Activated CD4-positive, alpha-beta T cell treated with anti-CD3 and anti-CD28 coated beads for 24 hours (primary cell): Measurements from ENCODE around the gene SPPL2B.

Experiments
- DNase-seq, 2 donors: peaks; one replicate each; pipeline ENCODE4 v3.0.0-alpha.2; 2020; ENCODE audit warnings: low read depth in 2 of 2

Gene SPPL2B

DNA sequence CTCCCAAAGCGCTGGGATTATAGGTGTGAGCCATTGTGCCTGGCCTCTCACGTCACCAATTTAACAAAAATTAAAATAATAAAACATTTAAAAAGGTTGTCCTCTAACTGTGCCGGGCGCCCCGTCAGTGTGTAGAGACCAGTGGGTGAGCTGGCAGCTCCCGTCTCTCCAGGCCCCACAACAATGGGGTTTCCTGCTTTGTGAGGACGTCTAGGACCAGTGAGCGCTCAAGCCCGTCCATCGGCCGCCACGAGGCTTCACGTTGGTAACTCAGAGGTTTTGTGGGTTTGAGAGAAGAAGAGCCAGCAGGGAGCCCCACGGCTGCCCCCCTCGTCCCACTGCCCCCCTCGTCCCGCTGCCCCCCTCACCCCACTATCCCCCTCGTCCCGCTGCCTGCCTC is 4.8 kb upstream of the SPPL2B start:
- no peak for DNase-seq

DNA sequence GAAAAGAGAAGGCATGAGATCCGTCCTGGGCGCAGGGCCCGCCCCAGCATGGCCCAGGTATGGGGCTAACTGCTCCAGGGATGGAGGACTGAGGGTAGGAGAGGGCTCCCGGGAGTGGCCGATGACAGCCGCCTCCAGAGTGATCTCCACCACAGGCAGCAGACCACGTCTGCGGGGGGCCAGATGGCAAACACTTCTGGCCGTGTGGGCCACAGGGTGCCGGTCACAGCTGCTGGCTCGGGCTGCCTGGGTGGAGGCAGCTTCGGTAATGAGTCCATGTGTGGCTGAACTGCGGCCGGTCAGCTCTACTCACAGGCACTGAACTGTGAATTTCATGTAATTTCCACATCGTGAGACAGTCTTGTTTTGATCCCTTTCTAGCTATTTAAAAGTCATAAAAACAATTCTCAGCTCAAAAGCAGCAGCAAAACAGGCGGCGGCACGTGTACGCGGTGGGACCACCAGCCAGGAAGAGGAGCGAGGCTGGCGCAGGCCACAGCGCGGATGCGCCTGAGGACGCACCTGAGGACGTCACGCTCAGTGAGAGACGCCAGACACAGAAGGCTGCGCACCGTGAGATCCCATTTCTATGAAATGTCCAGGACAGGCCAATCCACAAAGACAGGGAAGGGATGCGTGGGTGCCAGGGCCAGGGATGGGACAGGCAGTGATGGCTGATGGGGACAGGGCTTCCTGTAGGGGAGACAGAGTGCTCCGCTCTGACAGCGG is 4.1 kb upstream of the SPPL2B start:
- DNase-seq = no peak

DNA sequence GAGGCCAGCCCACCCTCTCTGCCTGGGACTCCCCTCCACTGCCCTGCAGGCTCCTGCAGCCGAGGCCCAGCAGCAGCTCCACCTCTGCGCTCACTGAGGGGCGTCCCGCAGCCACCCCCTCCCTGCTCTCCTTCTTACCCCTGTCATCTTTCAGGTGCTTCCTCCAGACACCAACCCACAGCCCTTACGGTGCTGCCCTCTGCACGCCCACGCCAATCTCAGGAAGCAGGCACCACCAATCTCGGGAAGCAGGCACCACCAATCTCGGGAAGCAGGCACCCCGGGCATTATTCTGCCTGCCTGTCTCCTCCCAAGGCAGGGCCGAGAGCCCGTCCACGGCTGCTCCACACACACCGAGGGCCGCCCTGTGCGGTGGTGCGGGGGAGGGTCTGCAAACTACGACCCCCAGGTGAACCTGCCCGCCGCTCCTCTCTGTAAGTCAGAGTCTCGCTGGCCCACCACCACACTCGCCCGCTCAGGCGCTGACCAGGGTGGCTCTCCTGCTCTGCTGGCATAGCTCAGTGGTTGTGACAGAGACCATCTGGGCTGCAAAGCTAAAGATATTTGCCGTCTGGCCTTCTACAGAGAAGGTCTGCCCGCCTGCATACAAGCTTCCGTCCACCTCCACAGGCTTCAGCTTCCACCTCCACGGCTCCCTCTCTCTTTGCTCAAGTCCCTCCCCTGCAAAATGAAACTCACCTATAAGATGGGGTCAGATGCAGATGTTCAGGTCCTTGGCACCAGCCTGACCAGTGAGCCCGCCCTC is 3.0 kb upstream of the SPPL2B start:
- DNase-seq = no peak

DNA sequence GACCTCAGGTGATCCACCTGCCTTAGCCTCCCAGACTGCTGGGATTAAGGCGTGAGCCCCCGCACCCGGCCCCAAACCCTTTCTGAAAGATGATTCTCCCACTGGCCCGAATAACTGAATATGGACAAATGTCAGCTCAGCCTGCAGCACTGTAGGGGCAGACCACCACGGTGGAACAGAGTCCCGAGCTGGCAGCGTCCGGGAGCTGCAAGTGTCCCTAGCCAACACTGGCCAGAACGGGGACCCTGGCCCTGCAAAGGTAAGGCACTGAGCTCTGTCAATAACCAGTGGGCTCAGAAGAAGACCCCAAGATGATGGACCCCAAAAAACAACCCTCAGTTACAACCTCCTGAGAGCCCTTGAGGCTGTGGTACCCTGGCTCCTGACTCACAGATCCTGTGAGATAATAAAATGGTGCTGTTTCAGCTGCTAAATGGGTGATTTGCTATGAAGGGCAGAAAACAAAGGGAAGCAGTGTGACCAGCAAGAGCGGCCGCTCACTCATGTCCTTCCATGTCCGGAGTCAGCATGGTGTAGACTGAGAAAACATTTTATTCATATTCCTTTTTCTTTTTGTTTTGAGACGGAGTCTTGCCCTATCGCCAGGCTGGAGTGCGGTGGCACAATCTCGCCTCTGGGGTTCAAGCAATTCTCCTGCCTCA is 1.7 kb upstream of the SPPL2B start:
- no peak for DNase-seq

DNA sequence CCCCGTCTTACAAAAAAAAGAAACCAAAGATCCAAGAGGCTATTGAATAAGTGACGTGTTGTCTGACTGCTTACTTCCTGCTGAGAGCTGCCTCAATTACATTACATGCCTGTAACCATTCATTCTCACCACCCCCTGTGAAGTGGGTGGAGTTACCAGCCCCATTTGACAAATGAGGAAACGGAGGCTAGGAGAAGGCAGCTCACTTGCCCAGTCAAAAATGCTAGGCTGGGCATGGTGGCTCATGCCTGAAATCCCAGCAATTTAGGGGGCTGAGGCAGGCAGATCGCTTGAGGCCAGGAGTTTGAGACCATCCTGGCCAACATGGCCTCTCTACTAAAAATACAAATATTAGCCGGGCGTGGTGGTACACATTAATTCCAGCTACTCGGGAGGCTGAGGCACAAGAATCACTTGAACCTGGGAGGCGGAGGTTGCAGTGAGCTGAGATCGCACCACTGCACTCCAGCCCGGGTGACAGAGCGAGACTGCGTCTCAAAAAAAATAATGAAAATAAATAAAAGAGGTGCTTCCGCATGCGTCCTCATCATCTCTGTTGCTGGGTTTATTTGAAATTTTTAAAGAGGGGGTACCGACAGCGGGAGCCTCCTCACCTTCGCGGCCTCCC is 597 bp upstream of the SPPL2B start:
- DNase-seq = peak; percentile 41 to 48

DNA sequence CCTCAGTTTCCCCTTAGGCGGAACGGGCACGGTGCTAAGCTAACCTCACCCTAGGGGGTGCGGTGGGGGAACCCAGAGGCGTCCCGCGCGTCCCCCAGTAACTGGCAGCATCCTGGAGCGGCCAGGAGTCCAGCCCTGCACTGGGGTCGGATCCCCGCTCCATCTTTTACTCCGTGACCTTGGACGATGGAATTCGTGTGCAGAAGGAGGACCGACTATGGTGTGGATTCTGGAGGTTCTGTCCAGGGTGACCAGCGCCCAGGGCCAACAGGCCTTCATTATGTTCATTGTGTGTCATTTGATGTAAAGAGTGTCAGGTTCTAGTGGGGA is 630 bp downstream of the SPPL2B start:
- no peak for DNase-seq

DNA sequence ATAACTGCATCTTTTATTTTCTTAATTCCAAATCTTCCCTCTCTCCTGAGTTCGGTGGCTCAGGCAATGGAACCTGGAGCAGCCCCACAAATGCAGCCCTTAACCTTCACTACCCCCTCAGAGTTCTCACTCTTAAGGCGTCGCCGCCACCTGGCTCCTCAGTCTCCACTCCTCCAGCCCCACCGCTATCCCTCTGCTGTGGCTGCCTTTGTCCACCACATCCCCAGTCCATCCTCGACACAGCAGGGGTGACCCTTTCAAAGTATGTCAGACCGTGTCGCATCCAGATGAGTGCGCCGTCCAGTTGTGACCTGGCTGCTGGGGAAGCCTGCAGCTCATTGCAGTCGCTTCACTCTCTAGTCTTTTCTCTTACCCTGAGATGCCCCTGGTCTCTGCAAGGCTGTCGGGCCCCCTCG is 1.0 kb downstream of the SPPL2B start:
- DNase-seq = no peak

DNA sequence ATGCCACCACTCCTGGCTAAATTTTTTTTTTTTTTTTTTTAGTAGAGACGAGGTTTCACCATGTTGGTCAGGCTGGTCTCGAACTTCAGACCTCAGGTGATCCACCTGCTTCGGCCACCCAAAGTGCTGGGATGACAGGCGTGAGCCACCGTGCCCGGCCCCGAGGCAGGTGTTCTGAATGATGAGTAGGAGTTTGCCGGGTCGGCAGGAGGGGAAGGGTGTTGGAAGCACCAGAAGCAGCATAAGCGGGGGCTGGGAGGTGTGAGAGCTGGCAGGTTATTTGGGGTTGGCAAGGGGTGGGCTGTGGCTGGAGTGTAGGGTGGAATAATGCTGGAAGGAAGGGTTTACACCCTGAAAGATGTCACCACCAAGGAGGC is 1.8 kb downstream of the SPPL2B start:
- no peak for DNase-seq

DNA sequence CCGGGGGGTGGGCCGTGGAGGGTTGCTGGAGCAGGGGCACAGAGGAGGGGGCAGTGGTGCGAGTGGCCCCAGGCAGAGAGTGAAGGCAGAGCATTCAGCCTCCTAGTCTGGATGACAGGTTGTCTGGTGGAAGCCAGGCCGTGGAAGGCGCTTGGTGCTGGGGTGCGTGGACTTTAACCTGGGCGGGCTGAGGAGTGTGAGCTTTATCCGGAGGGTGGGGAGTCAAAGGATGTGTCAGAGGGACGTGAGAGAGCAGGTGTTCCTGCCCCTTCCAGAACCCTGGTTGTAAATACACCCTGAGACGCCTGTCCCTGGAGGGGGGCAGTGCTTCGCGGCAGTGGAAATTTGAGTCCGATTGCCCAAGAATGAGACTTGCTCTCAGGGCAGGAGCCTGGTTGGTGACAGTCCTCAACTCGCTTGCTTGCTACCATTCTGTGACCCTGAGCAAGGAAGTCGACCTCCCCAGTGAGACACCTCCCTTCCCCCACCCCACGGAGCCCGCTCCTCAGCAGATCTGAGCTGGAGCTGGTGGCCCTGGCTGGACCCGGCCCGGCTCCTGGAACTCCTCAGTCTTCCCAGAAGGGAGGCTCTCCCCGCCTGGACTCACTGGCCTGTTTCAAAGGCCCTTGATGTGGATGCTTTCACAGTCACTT is 2.3 kb downstream of the SPPL2B start:
- no peak for DNase-seq

DNA sequence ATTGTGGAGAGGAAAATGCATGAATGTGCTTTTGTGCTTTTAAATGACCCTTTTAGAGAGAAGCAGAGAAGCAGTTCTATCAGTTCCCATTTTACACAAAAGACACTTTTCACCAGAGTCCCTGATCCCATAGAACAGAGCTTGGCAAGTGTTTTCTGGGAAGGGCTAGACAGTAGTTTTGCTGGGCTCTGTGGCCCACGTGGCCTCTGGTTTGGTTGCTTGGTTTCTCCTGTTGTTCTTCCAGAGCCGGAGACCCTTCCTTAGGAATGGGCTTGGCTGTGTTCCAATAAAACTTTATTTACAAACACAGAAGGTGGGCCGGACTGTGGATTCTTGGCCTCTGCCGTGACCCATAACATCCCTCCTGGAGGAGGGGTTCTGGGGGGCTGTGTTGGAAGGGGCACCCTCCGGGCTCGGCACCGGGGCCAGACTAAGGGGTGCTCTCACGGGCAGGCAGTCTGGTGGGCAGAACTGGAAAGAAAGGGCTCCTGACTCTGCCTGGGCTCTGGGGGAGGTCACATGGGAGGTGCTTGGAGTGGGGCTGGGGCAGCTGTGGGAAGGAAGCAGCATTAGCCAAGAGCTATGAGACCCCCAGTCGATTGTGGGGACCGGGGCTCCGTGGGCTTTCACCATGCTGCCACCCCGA is 3.2 kb downstream of the SPPL2B start:
- DNase-seq = no peak

DNA sequence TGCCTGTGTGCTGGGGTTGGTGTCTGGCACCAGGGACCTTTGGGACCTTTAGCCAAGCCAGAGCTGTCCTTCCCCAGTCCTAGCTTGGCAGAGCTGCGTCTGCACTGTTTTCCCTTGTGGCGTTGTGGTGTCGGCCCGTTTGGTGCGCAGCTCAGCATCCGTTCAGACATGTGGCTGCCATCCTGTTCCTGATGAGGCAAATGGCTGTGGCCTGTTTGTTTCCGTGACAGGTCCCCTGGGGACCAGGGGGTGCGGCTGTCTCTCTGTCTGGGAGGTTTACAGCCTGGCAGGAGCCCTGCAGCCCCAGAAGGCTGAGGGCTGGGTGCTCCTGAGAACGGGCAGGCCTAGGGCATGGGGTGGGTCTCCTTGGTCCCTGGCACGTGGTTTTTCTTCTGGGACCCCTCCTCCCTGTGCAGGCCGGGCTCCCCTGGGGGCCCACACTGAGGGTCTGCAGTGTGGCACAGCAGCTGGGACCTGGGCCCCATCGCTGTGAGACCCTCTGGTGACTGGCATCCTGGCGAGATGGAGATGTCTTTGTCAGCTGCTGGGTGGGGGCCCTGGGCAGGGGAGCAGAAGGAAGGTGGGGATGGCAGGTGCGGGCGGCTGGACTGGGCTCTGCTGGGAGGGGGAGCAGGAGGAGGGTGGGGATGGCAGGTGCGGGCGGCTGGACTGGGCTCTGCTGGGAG is 4.0 kb downstream of the SPPL2B start:
- no peak for DNase-seq

DNA sequence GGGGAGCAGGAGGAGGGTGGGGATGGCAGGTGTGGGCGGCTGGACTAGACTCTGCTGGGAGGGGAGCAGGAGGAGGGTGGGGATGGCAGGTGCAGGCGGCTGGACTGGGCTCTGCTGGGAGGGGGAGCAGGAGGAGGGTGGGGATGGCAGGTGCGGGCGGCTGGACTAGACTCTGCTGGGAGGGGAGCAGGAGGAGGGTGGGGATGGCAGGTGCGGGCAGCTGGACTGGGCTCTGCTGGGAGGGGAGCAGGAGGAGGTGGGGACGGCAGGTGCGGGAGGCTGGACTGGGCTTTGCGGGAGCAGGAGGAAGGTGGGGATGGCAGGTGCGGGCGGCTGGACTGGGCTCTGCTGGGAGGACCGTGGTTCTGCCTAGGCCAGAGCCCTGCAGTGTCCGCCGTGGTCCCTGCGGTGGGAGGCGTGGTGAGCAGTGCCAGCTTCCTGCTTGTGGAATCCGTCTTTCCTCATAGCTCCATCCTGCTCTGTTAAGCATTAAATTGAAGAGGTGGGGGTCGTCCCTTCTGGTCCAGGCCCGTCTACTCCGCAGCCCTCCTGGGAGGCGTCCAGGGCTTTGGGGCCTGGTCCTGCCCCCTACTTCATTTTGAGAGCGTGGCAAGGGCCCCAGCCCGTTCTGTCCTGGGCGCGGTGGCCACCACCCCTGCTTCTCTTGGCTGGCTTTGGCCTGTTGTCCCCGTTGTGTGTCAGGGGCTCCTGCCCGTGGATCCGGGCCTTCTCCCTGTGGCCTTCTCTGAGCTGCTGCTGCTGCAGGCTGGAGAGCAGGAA is 4.7 kb downstream of the SPPL2B start:
- no peak for DNase-seq

DNA sequence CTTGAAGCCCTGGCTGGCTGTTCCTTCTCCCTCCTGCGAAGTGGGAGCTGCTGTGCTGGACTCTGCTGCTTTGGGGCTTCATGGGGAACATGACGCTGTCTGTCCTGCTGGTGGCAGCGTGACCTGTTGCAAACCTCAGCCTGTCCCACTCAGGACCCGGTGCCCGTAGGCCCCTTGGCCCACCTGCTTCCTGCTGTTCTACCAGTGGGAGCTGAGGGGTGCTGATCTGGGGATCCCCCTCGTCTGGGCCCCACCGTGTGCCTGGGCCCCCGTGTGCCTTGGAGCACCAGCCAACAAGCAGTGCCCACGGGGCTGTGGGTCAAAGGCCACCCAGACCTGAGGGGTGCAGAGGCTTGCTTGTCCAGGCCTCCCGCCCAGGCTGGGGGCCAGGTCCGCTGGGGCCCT is 5.3 kb downstream of the SPPL2B start:
- DNase-seq = no peak

DNA sequence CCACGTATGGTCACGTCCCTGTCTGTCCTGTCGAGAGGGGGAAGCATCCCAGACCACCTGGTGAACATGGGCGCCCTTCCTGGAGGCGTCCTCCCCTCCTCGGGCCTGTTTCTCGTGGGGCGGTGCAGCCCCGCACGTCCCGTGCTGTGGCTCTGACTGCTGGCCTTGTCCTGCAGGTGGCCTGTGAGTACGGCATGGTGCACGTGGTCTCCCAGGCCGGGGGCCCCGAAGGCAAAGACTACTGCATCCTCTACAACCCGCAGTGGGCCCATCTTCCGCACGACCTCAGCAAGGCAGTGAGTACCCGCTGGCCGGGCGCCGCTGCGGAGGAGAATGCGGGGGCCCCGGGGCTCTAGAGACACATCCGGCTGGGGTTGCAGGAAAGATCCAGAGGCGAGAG is 5.9 kb downstream of the SPPL2B start:
- DNase-seq = no peak

DNA sequence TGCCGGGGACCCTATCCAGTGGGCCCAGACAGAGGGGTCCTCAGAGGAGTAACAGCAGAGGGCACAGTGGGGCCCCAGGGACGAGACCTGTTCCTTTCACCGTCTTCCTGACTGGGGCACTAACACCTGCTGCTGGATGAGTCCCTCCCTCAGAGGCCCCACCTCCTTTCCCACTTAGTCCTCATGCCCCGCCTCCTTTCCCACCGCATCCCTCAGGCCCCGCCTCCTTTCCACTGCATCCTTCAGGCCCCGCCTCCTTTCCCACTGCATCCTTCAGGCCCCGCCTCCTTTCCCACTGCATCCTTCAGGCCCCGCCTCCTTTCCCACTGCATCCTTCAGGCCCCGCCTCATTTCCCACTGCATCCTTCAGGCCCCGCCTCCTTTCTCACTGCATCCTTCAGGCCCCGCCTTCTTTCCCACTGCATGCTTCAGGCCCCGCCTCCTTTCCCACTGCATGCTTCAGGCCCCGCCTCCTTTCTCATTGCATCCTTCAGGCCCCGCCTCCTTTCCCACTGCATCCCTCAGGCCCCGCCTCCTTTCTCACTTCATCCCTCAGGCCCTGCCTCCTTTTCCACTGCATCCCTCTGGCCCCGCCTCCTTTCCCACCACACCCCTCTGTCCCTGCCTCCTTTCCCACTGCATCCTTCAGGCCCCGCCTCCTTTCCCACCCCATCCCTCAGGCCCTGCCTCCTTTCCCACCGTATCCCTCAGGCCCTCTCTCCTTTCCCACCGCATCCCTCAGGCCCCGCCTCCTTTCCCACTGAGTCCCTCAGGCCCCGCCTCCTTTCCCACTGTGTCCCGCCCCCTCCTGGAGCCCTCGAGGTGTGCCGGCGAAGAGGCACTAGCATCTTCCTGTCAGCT is 6.7 kb downstream of the SPPL2B start:
- DNase-seq = no peak

DNA sequence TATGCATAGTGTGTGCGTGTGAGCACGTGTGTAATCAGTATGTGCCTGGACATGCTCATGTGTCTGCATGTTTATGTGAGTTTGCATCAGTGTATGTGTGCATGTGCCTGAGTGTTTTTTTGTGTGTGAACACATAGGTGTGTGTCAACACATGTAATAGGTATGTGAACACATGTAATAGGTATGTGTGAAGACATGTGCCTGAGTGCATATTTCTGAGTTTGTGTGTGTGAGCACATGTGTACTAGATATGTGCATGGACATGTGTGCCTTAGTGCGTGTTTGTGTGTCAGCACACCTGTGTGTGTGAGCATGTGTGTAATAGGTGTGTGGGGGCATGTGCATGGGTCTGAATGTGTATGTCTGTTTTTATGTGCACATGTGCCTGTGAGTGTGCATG is 7.4 kb downstream of the SPPL2B start:
- DNase-seq = no peak

DNA sequence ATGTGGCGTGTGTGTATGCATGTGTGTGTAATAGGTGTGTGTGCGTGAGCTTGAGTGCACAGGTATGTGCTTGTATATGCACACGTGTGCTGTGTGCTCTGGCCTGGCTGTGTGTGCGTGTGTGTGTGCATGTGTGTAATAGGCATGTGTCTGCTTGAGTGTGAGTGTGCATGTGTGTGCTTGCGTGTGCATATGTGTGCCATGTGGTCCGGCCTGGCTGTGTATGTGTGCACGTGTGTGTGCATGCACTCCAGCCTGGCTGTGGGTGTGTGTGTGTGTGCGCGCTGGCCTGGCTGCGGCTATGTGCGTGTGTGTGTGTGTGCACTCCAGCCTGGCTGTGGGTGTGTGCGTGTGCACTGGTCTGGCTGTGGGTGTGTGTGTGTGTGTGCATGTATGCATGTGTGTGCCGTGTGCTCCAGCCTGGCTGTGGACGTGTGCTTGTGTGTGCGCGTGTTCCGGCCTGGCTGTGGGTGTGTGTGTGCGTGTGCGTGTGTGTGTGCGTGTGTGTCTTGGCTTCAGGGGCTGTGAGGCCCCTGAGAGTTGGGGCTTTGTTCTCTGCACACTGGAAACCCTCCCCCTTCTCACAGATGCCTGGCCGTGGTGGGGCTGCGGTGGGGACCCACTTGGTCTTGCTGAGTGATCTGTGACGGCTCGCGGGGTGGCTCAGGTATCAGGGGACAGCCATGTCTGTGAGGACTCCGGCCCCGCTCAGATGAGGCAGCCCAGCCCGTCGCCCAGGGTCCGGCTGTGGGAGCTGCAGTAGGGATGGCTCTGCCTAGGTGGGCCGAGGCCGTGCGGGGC is 8.2 kb downstream of the SPPL2B start:
- no peak for DNase-seq

DNA sequence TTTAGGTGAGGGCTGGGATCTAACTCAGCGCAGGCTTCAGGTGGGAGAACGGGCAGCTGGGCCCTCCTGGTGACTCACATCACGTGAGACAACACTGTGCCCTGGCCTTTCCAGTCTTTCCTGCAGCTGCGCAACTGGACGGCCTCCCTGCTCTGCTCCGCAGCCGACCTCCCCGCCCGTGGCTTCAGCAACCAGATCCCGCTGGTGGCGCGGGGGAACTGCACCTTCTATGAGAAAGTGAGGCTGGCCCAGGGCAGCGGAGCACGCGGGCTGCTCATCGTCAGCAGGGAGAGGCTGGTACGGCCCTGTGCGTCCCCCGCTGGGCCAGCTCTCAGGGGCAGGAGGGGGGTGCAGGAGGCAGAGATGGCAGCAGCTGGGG is 8.8 kb downstream of the SPPL2B start:
- no peak for DNase-seq
